Measurements from ENCODE around the gene SHFL.

The SHFL gene

GRCh38 chr19:10120538-10121189 is 34.5 kb downstream of the SHFL start:
- TF ChIP-seq CTCF (IDR thresholded peaks at IDR 0.05; ENCODE audit: low read depth, low read length, missing control alignments), result no peak
- in situ Hi-C loops (cut with HindIII; ENCODE audit: low pct_ligation_motif_present, low sequenced_read_pairs), result no loop called here
- DNase-seq, result peak; percentile 74
- H3K36me3 ChIP-seq (replicated peaks), result peaks cover 25% of the 10 kb centered on the region
- peak overlapping the region; percentile 10 for H3K27ac ChIP-seq
- no peaks in the 10 kb centered on the region for H3K27me3 ChIP-seq (replicated peaks)
- H3K4me3 ChIP-seq (ENCODE audit: low read depth, low read length), result no peak overlapping the region

- TF ChIP-seq CTCF (IDR thresholded peaks at IDR 0.05; ENCODE audit: low read depth, low read length, missing control alignments), result no peak
- DNase-seq, result no peak
- Histone ChIP-seq H3K27ac (no peak overlapping the region), H3K4me3 (ENCODE audit: low read depth, low read length) (no peak overlapping the region), H3K27me3 (replicated peaks) (no peaks in the 10 kb centered on the region), H3K36me3 (replicated peaks) (peaks cover 11% of the 10 kb centered on the region)
- in situ Hi-C loops (cut with HindIII; ENCODE audit: low pct_ligation_motif_present, low sequenced_read_pairs), result no loop called here
Measured at GRCh38 chr19:10122045-10122444, 35.9 kb downstream of the SHFL start.

GRCh38 chr19:10124429-10124828 is 38.3 kb downstream of the SHFL start:
- H3K36me3 ChIP-seq (replicated peaks), result peaks cover 3% of the 10 kb centered on the region
- H3K4me3 ChIP-seq (ENCODE audit: low read depth, low read length), result no peak overlapping the region
- no peaks in the 10 kb centered on the region for H3K27me3 ChIP-seq (replicated peaks)
- no peak overlapping the region for H3K27ac ChIP-seq
- DNase-seq, result no peak
- no peak for TF ChIP-seq CTCF (IDR thresholded peaks at IDR 0.05; ENCODE audit: low read depth, low read length, missing control alignments)
- in situ Hi-C loops (cut with HindIII; ENCODE audit: low pct_ligation_motif_present, low sequenced_read_pairs), result no loop called here

GRCh38 chr19:10126213-10126639 is 40.1 kb downstream of the SHFL start:
- no peak for TF ChIP-seq CTCF (IDR thresholded peaks at IDR 0.05; ENCODE audit: low read depth, low read length, missing control alignments)
- H3K36me3 ChIP-seq (replicated peaks), result peaks cover 7% of the 10 kb centered on the region
- in situ Hi-C loops (cut with HindIII; ENCODE audit: low pct_ligation_motif_present, low sequenced_read_pairs), result no loop called here
- H3K4me3 ChIP-seq (ENCODE audit: low read depth, low read length), result no peak overlapping the region
- no peak overlapping the region for H3K27ac ChIP-seq
- DNase-seq, result no peak
- H3K27me3 ChIP-seq (replicated peaks), result no peaks in the 10 kb centered on the region

- H3K36me3 ChIP-seq (replicated peaks), result peaks cover 44% of the 10 kb centered on the region
- H3K27me3 ChIP-seq (replicated peaks), result no peaks in the 10 kb centered on the region
- no peak for TF ChIP-seq CTCF (IDR thresholded peaks at IDR 0.05; ENCODE audit: low read depth, low read length, missing control alignments)
- in situ Hi-C loops (cut with HindIII; ENCODE audit: low pct_ligation_motif_present, low sequenced_read_pairs), result no loop called here
- H3K27ac ChIP-seq, result no peak overlapping the region
- no peak overlapping the region for H3K4me3 ChIP-seq (ENCODE audit: low read depth, low read length)
- no peak for DNase-seq
Measured at GRCh38 chr19:10132905-10133304, 46.8 kb downstream of the SHFL start.

GRCh38 chr19:10133596-10133995 is 47.5 kb downstream of the SHFL start:
- no peak for DNase-seq
- no peak for TF ChIP-seq CTCF (IDR thresholded peaks at IDR 0.05; ENCODE audit: low read depth, low read length, missing control alignments)
- H3K27me3 ChIP-seq (replicated peaks), result no peaks in the 10 kb centered on the region
- no peak overlapping the region for H3K4me3 ChIP-seq (ENCODE audit: low read depth, low read length)
- in situ Hi-C loops (cut with HindIII; ENCODE audit: low pct_ligation_motif_present, low sequenced_read_pairs), result no loop called here
- peaks cover 51% of the 10 kb centered on the region for H3K36me3 ChIP-seq (replicated peaks)
- no peak overlapping the region for H3K27ac ChIP-seq

Data from brain microvascular endothelial cell (primary cell).